CD14-positive monocyte (primary cell): ENCODE data around the gene RNGTT. TPM values are rescaled to one million over a fixed set of nuclear protein-coding genes. Genes with fewer than 3 reads are reported as not detected.

Source experiments
- DNase-seq, 3 donors: peaks; one replicate each; pipeline ENCODE4 v3.0.0-alpha.2; 2011 to 2022
- H2AFZ ChIP-seq: 2 replicates; pipeline ENCODE4 v1.6.0; 2012; ENCODE audit warnings: mild to moderate bottlenecking, low read depth, low read length, inconsistent platforms; ENCODE audit not compliant: insufficient read depth, poor library complexity, severe bottlenecking
- H3K27ac ChIP-seq, 2 donors: 1 replicate in 1 of 2; 2 replicates in 1 of 2; pipeline ENCODE4 v1.5.1; 2012 to 2013; ENCODE audit warnings: low read length in 2 of 2, control low read depth in 1 of 2, inconsistent platforms in 1 of 2, low read depth in 1 of 2, mild to moderate bottlenecking in 1 of 2
- H3K27me3 ChIP-seq, 2 donors: one replicate each; pipeline versions ENCODE4 v1.6.0 to v1.6.1; 2011 to 2013; ENCODE audit warnings: low read length in 2 of 2; ENCODE audit not compliant: control insufficient read depth in 2 of 2, insufficient read depth in 2 of 2
- H3K36me3 ChIP-seq, 2 donors: replicated peaks in 1 of 2; 1 replicate in 1 of 2; 2 replicates in 1 of 2; pipeline versions ENCODE4 v1.5.1 to v1.6.1; 2012 to 2013; ENCODE audit warnings: low read length in 2 of 2, control low read depth in 1 of 2, inconsistent platforms in 1 of 2, mild to moderate bottlenecking in 1 of 2; ENCODE audit not compliant: insufficient read depth in 2 of 2, control insufficient read depth in 1 of 2
- H3K4me1 ChIP-seq, 2 donors: 1 replicate in 1 of 2; 2 replicates in 1 of 2; pipeline versions ENCODE4 v1.5.1 to v1.6.1; 2012 to 2013; ENCODE audit warnings: low read length in 2 of 2, control low read depth in 1 of 2, inconsistent platforms in 1 of 2, mild to moderate bottlenecking in 1 of 2, moderate library complexity in 1 of 2; ENCODE audit not compliant: insufficient read depth in 2 of 2, control insufficient read depth in 1 of 2
- H3K4me2 ChIP-seq: replicated peaks from 2 replicates; pipeline ENCODE3; 2012; ENCODE audit warnings: low read length, moderate library complexity, mild to moderate bottlenecking; ENCODE audit not compliant: poor library complexity, severe bottlenecking; ENCODE audit errors: extremely low read depth
- H3K4me3 ChIP-seq, 3 experiments: fragments of 200-600 bp in 1 of 3; sonication (generic) in 1 of 3; replicated peaks in 1 of 3; 1 replicate in 2 of 3; 2 replicates in 1 of 3; pipeline ENCODE4 v1.5.1; 2011 to 2013; ENCODE audit warnings: low read length in 3 of 3, mild to moderate bottlenecking in 3 of 3, control low read depth in 2 of 3, low read depth in 2 of 3, inconsistent platforms in 1 of 3, moderate library complexity in 1 of 3
- H3K79me2 ChIP-seq: 2 replicates; pipeline ENCODE4 v1.6.0; 2012; ENCODE audit warnings: mild to moderate bottlenecking, control low read depth, inconsistent platforms, low read length, moderate library complexity; ENCODE audit not compliant: insufficient read depth
- H3K9ac ChIP-seq: 2 replicates; pipeline ENCODE4 v1.6.0; 2017; ENCODE audit warnings: low read length, mild to moderate bottlenecking; ENCODE audit not compliant: insufficient read depth, poor library complexity, severe bottlenecking
- H3K9me3 ChIP-seq, 2 donors: replicated peaks in 1 of 2; 1 replicate in 1 of 2; 2 replicates in 1 of 2; pipeline versions ENCODE4 v1.5.1 to v1.6.1; 2012 to 2013; ENCODE audit warnings: low read length in 2 of 2, control low read depth in 1 of 2; ENCODE audit not compliant: control insufficient read depth in 1 of 2, insufficient read depth in 1 of 2
- H4K20me1 ChIP-seq: 2 replicates; pipeline ENCODE4 v1.6.0; 2012; ENCODE audit warnings: mild to moderate bottlenecking, low read length, control low read depth, moderate library complexity; ENCODE audit not compliant: insufficient read depth
- H3K27ac Mint-ChIP-seq, 7 donors: one replicate each; pipeline ENCODE4 v1.8.0; 2020; ENCODE audit warnings: mild to moderate bottlenecking in 7 of 7, mixed read lengths in 7 of 7, moderate library complexity in 6 of 7, inconsistent platforms in 2 of 7
- H3K27me3 Mint-ChIP-seq, 3 donors: one replicate each; pipeline ENCODE4 v1.8.0; 2021 to 2022; ENCODE audit warnings: low read depth in 3 of 3, mild to moderate bottlenecking in 3 of 3, mixed read lengths in 3 of 3, moderate library complexity in 3 of 3, inconsistent platforms in 1 of 3
- H3K36me3 Mint-ChIP-seq, 2 donors: one replicate each; pipeline ENCODE4 v1.8.0; 2020; ENCODE audit warnings: mixed read lengths in 2 of 2, inconsistent platforms in 1 of 2, mild to moderate bottlenecking in 1 of 2
- H3K4me1 Mint-ChIP-seq: one replicate; pipeline ENCODE4 v1.8.0; 2020; ENCODE audit warnings: mild to moderate bottlenecking, mixed read lengths
- H3K4me3 Mint-ChIP-seq, 2 donors: one replicate each; pipeline ENCODE4 v1.8.0; 2020; ENCODE audit warnings: mild to moderate bottlenecking in 2 of 2, mixed read lengths in 2 of 2, moderate library complexity in 1 of 2
- H3K9me3 Mint-ChIP-seq, 7 donors: one replicate each; pipeline ENCODE4 v1.8.0; 2020 to 2022; ENCODE audit warnings: mixed read lengths in 7 of 7, mild to moderate bottlenecking in 6 of 7, moderate library complexity in 6 of 7, inconsistent platforms in 2 of 7
- CTCF ChIP-seq: fragments of 200-600 bp; IDR thresholded peaks from one replicate; pipeline ENCODE4 v1.8.0; 2022; ENCODE audit warnings: antibody characterized with exemption, mild to moderate bottlenecking
- WGBS: methylation state at CpG from one replicate; pipeline ENCODE4 v1.1.5; 2013; ENCODE audit warnings: missing lambda C conversion rate; ENCODE audit not compliant: insufficient coverage; 5-methylcytosine and 5-hydroxymethylcytosine counted together
- intact Hi-C, 2 donors: fragments of 100-400 bp; cut with micrococcal nuclease; formaldehyde crosslinking; loops; one replicate each; pipeline versions ENCODE4 v1.15.0 to v1.15.1; 2023
- polyA plus RNA-seq, 3 donors: library from polyadenylated mRNA; depleted of rRNA in 1 of 3; unstranded in 2 of 3; stranded (reverse) in 1 of 3; fragments of 300-500 nt in 2 of 3; fragments of >200 nt in 1 of 3; fragmentation: Illumina TruSeq in 2 of 3; gene quantifications; 1 replicate in 2 of 3; 2 replicates in 1 of 3; pipeline ENCODE4 v1.2.3, GENCODE V29; 2012 to 2021

Gene RNGTT
- polyA plus RNA-seq, 3 donors, result 2.3 to 8.6 (median 5.8) TPM

- no peak overlapping the region for H3K27ac Mint-ChIP-seq
- H2AFZ ChIP-seq, result no peak overlapping the region
- peaks cover 2% of the 10 kb centered on the region for H3K4me1 Mint-ChIP-seq
- TF ChIP-seq CTCF, result no peak
- no CpG with 5 or more reads among the region's 3 CpGs for WGBS
- H3K9me3 Mint-ChIP-seq, result peaks cover 0 to 4% (median 0%) of the 10 kb centered on the region in 7 donors
- no peaks in the 10 kb centered on the region for H3K4me1 ChIP-seq
- no peaks in the 10 kb centered on the region for H4K20me1 ChIP-seq
- no peaks in the 10 kb centered on the region for H3K36me3 ChIP-seq
- peaks cover 0 to 3% of the 10 kb centered on the region in 2 donors for H3K9me3 ChIP-seq
- DNase-seq, result no peak
- H3K4me2 ChIP-seq, result no peak overlapping the region
- no peak overlapping the region for H3K27ac ChIP-seq
- no peak overlapping the region for H3K9ac ChIP-seq
- peaks cover 9 to 24% of the 10 kb centered on the region in 2 donors for H3K36me3 Mint-ChIP-seq
- no peak overlapping the region for H3K4me3 Mint-ChIP-seq
- H3K4me3 ChIP-seq, result no peak overlapping the region
- intact Hi-C loops, result no loop called here
- no peaks in the 10 kb centered on the region for H3K27me3 ChIP-seq
- no peaks in the 10 kb centered on the region for H3K27me3 Mint-ChIP-seq
- H3K79me2 ChIP-seq, result no peaks in the 10 kb centered on the region
Measured at GRCh38 chr6:88764081-88764480, 199.3 kb downstream of the RNGTT start.

GRCh38 chr6:88763160-88763559, 200.3 kb downstream of the RNGTT start:
- Histone ChIP-seq H3K4me2 (no peak overlapping the region), H3K27ac (no peak overlapping the region), H4K20me1 (no peaks in the 10 kb centered on the region), H3K36me3 (no peaks in the 10 kb centered on the region), H3K9me3 (peaks cover 0 to 3% of the 10 kb centered on the region in 2 donors), H3K4me1 (no peaks in the 10 kb centered on the region), H3K27me3 (no peaks in the 10 kb centered on the region), H2AFZ (no peak overlapping the region), H3K4me3 (no peak overlapping the region), H3K9ac (no peak overlapping the region), H3K79me2 (no peaks in the 10 kb centered on the region)
- Mint-ChIP-seq H3K27me3 (no peaks in the 10 kb centered on the region), H3K4me1 (peaks cover 2% of the 10 kb centered on the region), H3K27ac (no peak overlapping the region), H3K4me3 (no peak overlapping the region), H3K36me3 (peaks cover 5 to 25% of the 10 kb centered on the region in 2 donors), H3K9me3 (peaks cover 0 to 4% (median 0%) of the 10 kb centered on the region in 7 donors)
- no peak for TF ChIP-seq CTCF
- intact Hi-C loops, result no loop called here
- DNase-seq, result no peak
- no CpG with 5 or more reads among the region's 3 CpGs for WGBS
